Mesendoderm (in vitro differentiated cells): ENCODE results near the gene ACTR6.

Experiments
- DNase-seq: peaks from one replicate; pipeline ENCODE4 v3.0.0; 2013
- H2AK5ac ChIP-seq: 2 replicates; pipeline ENCODE4 v1.6.1; 2013; ENCODE audit warnings: low read length, inconsistent platforms
- H2BK120ac ChIP-seq: 2 replicates; pipeline ENCODE4 v1.6.1; 2013; ENCODE audit warnings: low read depth, mild to moderate bottlenecking, low read length, moderate library complexity, mixed read lengths
- H2BK15ac ChIP-seq: replicated peaks from 2 replicates; pipeline ENCODE4 v1.6.1; 2013; ENCODE audit warnings: low read depth, mild to moderate bottlenecking, moderate library complexity
- H2BK5ac ChIP-seq: 2 replicates; pipeline ENCODE4 v1.6.1; 2013; ENCODE audit warnings: low read length, inconsistent platforms
- H3K18ac ChIP-seq: 2 replicates; pipeline ENCODE4 v1.6.1; 2013; ENCODE audit warnings: mild to moderate bottlenecking, low read length, mixed read lengths
- H3K23ac ChIP-seq: one replicate; pipeline ENCODE4 v1.6.1; 2013; ENCODE audit warnings: low read length
- H3K27ac ChIP-seq: 2 replicates; pipeline ENCODE4 v1.5.1; 2013; ENCODE audit warnings: low read depth, mild to moderate bottlenecking, inconsistent platforms, low read length, moderate library complexity
- H3K27me3 ChIP-seq: 2 replicates; pipeline ENCODE4 v1.6.1; 2013; ENCODE audit warnings: low read length, control low read depth, mild to moderate bottlenecking, inconsistent platforms; ENCODE audit not compliant: insufficient read depth, poor library complexity
- H3K36me3 ChIP-seq: 2 replicates; pipeline ENCODE4 v1.6.1; 2013; ENCODE audit warnings: low read length, inconsistent platforms; ENCODE audit not compliant: control insufficient read depth, insufficient read depth
- H3K4ac ChIP-seq: one replicate; pipeline ENCODE4 v1.6.1; 2013; ENCODE audit warnings: low read depth, mild to moderate bottlenecking, low read length, moderate library complexity
- H3K4me1 ChIP-seq: 2 replicates; pipeline ENCODE4 v1.6.1; 2013; ENCODE audit warnings: low read depth, low read length, inconsistent platforms; ENCODE audit not compliant: control insufficient read depth
- H3K4me2 ChIP-seq: 2 replicates; pipeline ENCODE4 v1.6.1; 2013; ENCODE audit warnings: low read length
- H3K4me3 ChIP-seq: 2 replicates; pipeline ENCODE4 v1.5.1; 2013; ENCODE audit warnings: mild to moderate bottlenecking, low read length
- H3K56ac ChIP-seq: one replicate; pipeline ENCODE4 v1.6.1; 2013; ENCODE audit warnings: low read length
- H3K79me1 ChIP-seq: 2 replicates; pipeline ENCODE4 v1.6.1; 2013; ENCODE audit warnings: low read length, inconsistent platforms
- H3K79me2 ChIP-seq: 2 replicates; pipeline ENCODE4 v1.6.1; 2013; ENCODE audit warnings: mild to moderate bottlenecking, low read length; ENCODE audit not compliant: control insufficient read depth, insufficient read depth
- H3K9ac ChIP-seq: 2 replicates; pipeline ENCODE4 v1.6.1; 2013; ENCODE audit warnings: low read length, inconsistent platforms
- H4K5ac ChIP-seq: one replicate; pipeline ENCODE4 v1.6.1; 2013; ENCODE audit warnings: low read length
- H4K8ac ChIP-seq: one replicate; pipeline ENCODE4 v1.6.1; 2013; ENCODE audit warnings: low read depth, mild to moderate bottlenecking, control low read depth, low read length, moderate library complexity
- WGBS: extraction: QIAGEN DNeasy Blood & Tissue Kit; methylation state at CpG from one replicate; pipeline ENCODE4 v1.1.7; 2013; ENCODE audit warnings: low lambda C conversion rate, missing lambda C conversion rate; ENCODE audit not compliant: insufficient coverage; ENCODE audit errors: extremely low coverage; 5-methylcytosine and 5-hydroxymethylcytosine counted together

The ACTR6 gene

GRCh38 chr12:100157427-100157821, 43.2 kb upstream of the ACTR6 start:
- no peaks in the 10 kb centered on the region for H3K36me3 ChIP-seq
- no peak overlapping the region for H4K5ac ChIP-seq
- no peak overlapping the region for H3K23ac ChIP-seq
- H3K4me1 ChIP-seq, result no peaks in the 10 kb centered on the region
- H3K27me3 ChIP-seq, result no peaks in the 10 kb centered on the region
- no peak overlapping the region for H3K4me2 ChIP-seq
- no peak overlapping the region for H3K4ac ChIP-seq
- H4K8ac ChIP-seq, result no peak overlapping the region
- H3K56ac ChIP-seq, result no peak overlapping the region
- no peak overlapping the region for H2BK120ac ChIP-seq
- H3K27ac ChIP-seq, result no peak overlapping the region
- WGBS, result no CpG with 5 or more reads among the region's 8 CpGs
- DNase-seq, result no peak
- no peak overlapping the region for H3K4me3 ChIP-seq
- no peak overlapping the region for H3K9ac ChIP-seq
- no peaks in the 10 kb centered on the region for H3K79me2 ChIP-seq
- no peak overlapping the region for H3K18ac ChIP-seq
- H2BK5ac ChIP-seq, result no peak overlapping the region
- H2BK15ac ChIP-seq, result no peak overlapping the region
- H3K79me1 ChIP-seq, result no peaks in the 10 kb centered on the region
- H2AK5ac ChIP-seq, result no peak overlapping the region

- Histone ChIP-seq H3K9ac (no peak overlapping the region), H3K4me3 (no peak overlapping the region), H2AK5ac (no peak overlapping the region), H2BK15ac (no peak overlapping the region), H2BK120ac (no peak overlapping the region), H3K4me1 (no peaks in the 10 kb centered on the region), H3K79me2 (no peaks in the 10 kb centered on the region), H3K27ac (no peak overlapping the region), H2BK5ac (no peak overlapping the region), H3K23ac (no peak overlapping the region), H3K27me3 (no peaks in the 10 kb centered on the region), H4K8ac (no peak overlapping the region), H3K79me1 (no peaks in the 10 kb centered on the region), H3K4me2 (no peak overlapping the region), H4K5ac (no peak overlapping the region), H3K4ac (no peak overlapping the region), H3K36me3 (no peaks in the 10 kb centered on the region), H3K56ac (no peak overlapping the region), H3K18ac (no peak overlapping the region)
- no peak for DNase-seq
- no CpG with 5 or more reads among the region's 4 CpGs for WGBS
Measured at GRCh38 chr12:100158535-100158934, 42.1 kb upstream of the ACTR6 start.

- H3K27me3 ChIP-seq, result no peaks in the 10 kb centered on the region
- H2BK5ac ChIP-seq, result no peak overlapping the region
- no peak for DNase-seq
- WGBS, result no CpG with 5 or more reads among the region's 9 CpGs
- H2BK15ac ChIP-seq, result no peak overlapping the region
- no peaks in the 10 kb centered on the region for H3K4me1 ChIP-seq
- H3K23ac ChIP-seq, result no peak overlapping the region
- H4K5ac ChIP-seq, result no peak overlapping the region
- H3K79me1 ChIP-seq, result no peaks in the 10 kb centered on the region
- H3K18ac ChIP-seq, result no peak overlapping the region
- no peaks in the 10 kb centered on the region for H3K36me3 ChIP-seq
- H3K4me3 ChIP-seq, result no peak overlapping the region
- no peaks in the 10 kb centered on the region for H3K79me2 ChIP-seq
- H3K9ac ChIP-seq, result no peak overlapping the region
- H3K4me2 ChIP-seq, result no peak overlapping the region
- no peak overlapping the region for H2AK5ac ChIP-seq
- H2BK120ac ChIP-seq, result no peak overlapping the region
- H3K27ac ChIP-seq, result no peak overlapping the region
- no peak overlapping the region for H3K56ac ChIP-seq
- H3K4ac ChIP-seq, result no peak overlapping the region
- no peak overlapping the region for H4K8ac ChIP-seq
Measured at GRCh38 chr12:100159391-100160104, 41.1 kb upstream of the ACTR6 start.

- Histone ChIP-seq H4K8ac (no peak overlapping the region), H3K4me1 (no peaks in the 10 kb centered on the region), H2BK15ac (no peak overlapping the region), H3K79me2 (no peaks in the 10 kb centered on the region), H3K4me3 (no peak overlapping the region), H3K79me1 (no peaks in the 10 kb centered on the region), H4K5ac (no peak overlapping the region), H3K18ac (no peak overlapping the region), H2BK120ac (no peak overlapping the region), H3K27ac (no peak overlapping the region), H2AK5ac (no peak overlapping the region), H2BK5ac (no peak overlapping the region), H3K4me2 (no peak overlapping the region), H3K23ac (no peak overlapping the region), H3K4ac (no peak overlapping the region), H3K36me3 (no peaks in the 10 kb centered on the region), H3K9ac (peak overlapping the region; percentile 52), H3K27me3 (no peaks in the 10 kb centered on the region), H3K56ac (peak overlapping the region; percentile 15)
- DNase-seq, result peak; percentile 92
- no CpG with 5 or more reads among the region's 16 CpGs for WGBS
Measured at GRCh38 chr12:100163416-100164152, 37.0 kb upstream of the ACTR6 start.

GRCh38 chr12:100164153-100164704, 36.4 kb upstream of the ACTR6 start:
- WGBS, result no CpG with 5 or more reads among the region's 7 CpGs
- Histone ChIP-seq H3K23ac (no peak overlapping the region), H3K9ac (peak overlapping the region; percentile 17)

More at GRCh38 chr12:100164153-100164704, 36.4 kb upstream of the ACTR6 start:
- no peaks in the 10 kb centered on the region for H3K79me1 ChIP-seq
- H3K27me3 ChIP-seq, result no peaks in the 10 kb centered on the region
- H4K5ac ChIP-seq, result no peak overlapping the region
- H3K56ac ChIP-seq, result peak overlapping the region; percentile 15
- H3K36me3 ChIP-seq, result no peaks in the 10 kb centered on the region
- H3K4me2 ChIP-seq, result no peak overlapping the region
- H3K27ac ChIP-seq, result no peak overlapping the region
- no peak overlapping the region for H2AK5ac ChIP-seq
- no peak overlapping the region for H2BK120ac ChIP-seq
- H3K4me1 ChIP-seq, result no peaks in the 10 kb centered on the region
- no peak overlapping the region for H3K4me3 ChIP-seq
- H3K18ac ChIP-seq, result peak overlapping the region; percentile 11
- no peak overlapping the region for H3K4ac ChIP-seq
- H4K8ac ChIP-seq, result no peak overlapping the region
- no peaks in the 10 kb centered on the region for H3K79me2 ChIP-seq
- no peak overlapping the region for H2BK15ac ChIP-seq
- no peak for DNase-seq
- H2BK5ac ChIP-seq, result no peak overlapping the region
